DMS114 treated with DMSO at 0.1 percent for 48 hours (cell line): ENCODE measurements around the gene XAGE3.
"Not testable (repeated sequence)": the region's sequence is repeated elsewhere in the genome, so short reads cannot be mapped to it uniquely, and the experiment has no call there.

Source experiments
- DNase-seq: peaks from one replicate; lab custom pipeline; 2025; ENCODE audit not compliant: unreplicated experiment; lab: John Stamatoyannopoulos, UW

The XAGE3 gene

GRCh38 chrX:52867610-52868348 is at the start of gene XAGE3:
XAGE3 (minus strand) TSS chrX:52868083; CDS start chrX:52867133, 950 bp downstream.
- no peak for DNase-seq

- not testable (repeated sequence) for DNase-seq
These were observed 46.8 kb upstream of the XAGE3 start for GRCh38 chrX:52914704-52915103.

- not testable (repeated sequence) for DNase-seq
These were observed 45.8 kb upstream of the XAGE3 start for GRCh38 chrX:52913681-52914080.

GRCh38 chrX:52909313-52909969 is 41.6 kb upstream of the XAGE3 start:
- not testable (repeated sequence) for DNase-seq

GRCh38 chrX:52907900-52908299 is 40.0 kb upstream of the XAGE3 start:
- not testable (repeated sequence) for DNase-seq

- DNase-seq, result not testable (repeated sequence)
These were observed 39.3 kb upstream of the XAGE3 start for GRCh38 chrX:52907137-52907536.

GRCh38 chrX:52906072-52906471 is 38.2 kb upstream of the XAGE3 start:
- not testable (repeated sequence) for DNase-seq

- DNase-seq, result not testable (repeated sequence)
These were observed 37.6 kb upstream of the XAGE3 start for GRCh38 chrX:52905531-52905930.

GRCh38 chrX:52896855-52897709 is 29.2 kb upstream of the XAGE3 start, which contains the start of gene FAM156B:
FAM156B (plus strand) TSS chrX:52897330; CDS start chrX:52907226, 9,896 bp downstream.
- DNase-seq, result not testable (repeated sequence)

- not testable (repeated sequence) for DNase-seq
These were observed 28.6 kb upstream of the XAGE3 start for GRCh38 chrX:52896438-52896837.

- DNase-seq, result not testable (repeated sequence)
These were observed 20.2 kb upstream of the XAGE3 start for GRCh38 chrX:52888090-52888489.

GRCh38 chrX:52887459-52887858 is 19.6 kb upstream of the XAGE3 start:
- not testable (repeated sequence) for DNase-seq

GRCh38 chrX:52876386-52876785 is 8.5 kb upstream of the XAGE3 start:
- DNase-seq, result not testable (repeated sequence)

- not testable (repeated sequence) for DNase-seq
These were observed 7.6 kb upstream of the XAGE3 start for GRCh38 chrX:52875436-52875835.

GRCh38 chrX:52874661-52875060 is 6.8 kb upstream of the XAGE3 start:
- no peak for DNase-seq

GRCh38 chrX:52873825-52874224 is 5.9 kb upstream of the XAGE3 start:
- not testable (repeated sequence) for DNase-seq

- DNase-seq, result no peak
These were observed 2.2 kb upstream of the XAGE3 start for GRCh38 chrX:52870046-52870445.

GRCh38 chrX:52865343-52865998 is 2.4 kb downstream of the XAGE3 start:
- DNase-seq, result no peak

GRCh38 chrX:52856991-52857525 is 10.8 kb downstream of the XAGE3 start:
- not testable (repeated sequence) for DNase-seq

- DNase-seq, result no peak
These were observed 15.6 kb downstream of the XAGE3 start for GRCh38 chrX:52852110-52852860.
